NCI-H510A treated with DMSO at 0.1 percent for 48 hours (cell line): ENCODE results near the gene NTF3.

Experiments used
- DNase-seq: peaks from one replicate; lab custom pipeline; 2025; lab: John Stamatoyannopoulos, UW

Gene NTF3

GRCh38 chr12:5456906-5457305 is 25.0 kb downstream of the NTF3 start:
- DNase-seq: no peak

- DNase-seq: no peak
Observed at GRCh38 chr12:5458229-5459050, 26.5 kb downstream of the NTF3 start.

- DNase-seq: no peak
Observed at GRCh38 chr12:5459051-5459782, 27.3 kb downstream of the NTF3 start.

GRCh38 chr12:5460817-5461216 is 28.9 kb downstream of the NTF3 start:
- DNase-seq: no peak

- no peak for DNase-seq
Observed at GRCh38 chr12:5461966-5462365, 30.1 kb downstream of the NTF3 start.

GRCh38 chr12:5464096-5464495 is 32.2 kb downstream of the NTF3 start:
- DNase-seq: no peak

- DNase-seq: no peak
Observed at GRCh38 chr12:5465384-5465783, 33.5 kb downstream of the NTF3 start.

GRCh38 chr12:5466521-5466960 is 34.6 kb downstream of the NTF3 start:
- no peak for DNase-seq

- DNase-seq: no peak
Observed at GRCh38 chr12:5467931-5468330, 36.0 kb downstream of the NTF3 start.

GRCh38 chr12:5470221-5470620 is 38.3 kb downstream of the NTF3 start:
- no peak for DNase-seq

- DNase-seq: no peak
Observed at GRCh38 chr12:5470703-5471102, 38.8 kb downstream of the NTF3 start.

GRCh38 chr12:5473076-5473782 is 41.3 kb downstream of the NTF3 start:
- no peak for DNase-seq

- no peak for DNase-seq
Observed at GRCh38 chr12:5473783-5474116, 41.8 kb downstream of the NTF3 start.

- DNase-seq: no peak
Observed at GRCh38 chr12:5476356-5476755, 44.4 kb downstream of the NTF3 start.

GRCh38 chr12:5478081-5478706 is 46.3 kb downstream of the NTF3 start:
- no peak for DNase-seq

- no peak for DNase-seq
Observed at GRCh38 chr12:5479761-5480160, 47.9 kb downstream of the NTF3 start.

- no peak for DNase-seq
Observed at GRCh38 chr12:5480218-5480937, 48.5 kb downstream of the NTF3 start.

GRCh38 chr12:5480938-5481303 is 49.0 kb downstream of the NTF3 start:
- no peak for DNase-seq

- no peak for DNase-seq
Observed at GRCh38 chr12:5481645-5482044, 49.7 kb downstream of the NTF3 start.

GRCh38 chr12:5484426-5484825 is 52.5 kb downstream of the NTF3 start:
- no peak for DNase-seq

- DNase-seq: no peak
Observed at GRCh38 chr12:5485454-5485853, 53.5 kb downstream of the NTF3 start.

- DNase-seq: no peak
Observed at GRCh38 chr12:5487076-5487475, 55.2 kb downstream of the NTF3 start.
